Osteoblast (primary cell): ENCODE data around the gene ABI3BP. TPM values are rescaled to one million over a fixed set of nuclear protein-coding genes. Genes with fewer than 3 reads are reported as not detected.

Experiments used
- DNase-seq: peaks from one replicate; pipeline ENCODE4 v3.0.0; 2011; ENCODE audit warnings: low spot score, mixed read lengths; ENCODE audit not compliant: insufficient read length; ENCODE audit errors: missing footprints
- H2AFZ ChIP-seq: 2 replicates; pipeline ENCODE4 v1.6.0; 2011; ENCODE audit warnings: mild to moderate bottlenecking, low read length
- H3K27ac ChIP-seq: 2 replicates; pipeline ENCODE4 v1.5.1; 2011; ENCODE audit warnings: mild to moderate bottlenecking, low read depth, low read length, moderate library complexity
- H3K27me3 ChIP-seq: 2 replicates; pipeline ENCODE4 v1.6.0; 2012; ENCODE audit warnings: mild to moderate bottlenecking, control low read depth, inconsistent platforms, low read length, moderate library complexity; ENCODE audit not compliant: insufficient read depth
- H3K36me3 ChIP-seq: 2 replicates; pipeline ENCODE4 v1.5.1; 2011; ENCODE audit warnings: mild to moderate bottlenecking, low read length, control low read depth, moderate library complexity; ENCODE audit not compliant: insufficient read depth
- H3K4me1 ChIP-seq: 2 replicates; pipeline ENCODE4 v1.5.1; 2011; ENCODE audit warnings: mild to moderate bottlenecking, low read length, control low read depth, moderate library complexity; ENCODE audit not compliant: insufficient read depth
- H3K4me2 ChIP-seq: 2 replicates; pipeline ENCODE4 v1.6.0; 2011; ENCODE audit warnings: mild to moderate bottlenecking, low read length; ENCODE audit not compliant: insufficient read depth
- H3K4me3 ChIP-seq: fragments of 200-600 bp; sonication (generic); 3 replicates; pipeline ENCODE4 v1.5.1; 2012; ENCODE audit warnings: mild to moderate bottlenecking, low read length, inconsistent platforms; ENCODE audit not compliant: insufficient read depth
- H3K79me2 ChIP-seq: 2 replicates; pipeline ENCODE4 v1.6.0; 2012; ENCODE audit warnings: mild to moderate bottlenecking, low read length, control low read depth, inconsistent platforms; ENCODE audit not compliant: insufficient read depth
- H3K9me3 ChIP-seq: 2 replicates; pipeline ENCODE4 v1.5.1; 2011; ENCODE audit warnings: low read depth, low read length, control low read depth
- H4K20me1 ChIP-seq: 2 replicates; pipeline ENCODE4 v1.6.0; 2012; ENCODE audit warnings: mild to moderate bottlenecking, low read length, control low read depth; ENCODE audit not compliant: insufficient read depth
- total RNA-seq: library from RNA; depleted of rRNA; stranded (reverse); fragments of >200 nt; gene quantifications from 2 replicates; pipeline ENCODE4 v1.2.3, GENCODE V29; 2012
- TF ChIP-seq, protein P1 (sequence below): IDR thresholded peaks from 2 replicates; pipeline ENCODE4 v1.5.1; 2011; ENCODE audit warnings: mild to moderate bottlenecking, low read depth, low read length, moderate library complexity; ENCODE audit errors: extremely low read depth

Gene ABI3BP
- total RNA-seq, 1 donor, result 130 TPM

DNA sequence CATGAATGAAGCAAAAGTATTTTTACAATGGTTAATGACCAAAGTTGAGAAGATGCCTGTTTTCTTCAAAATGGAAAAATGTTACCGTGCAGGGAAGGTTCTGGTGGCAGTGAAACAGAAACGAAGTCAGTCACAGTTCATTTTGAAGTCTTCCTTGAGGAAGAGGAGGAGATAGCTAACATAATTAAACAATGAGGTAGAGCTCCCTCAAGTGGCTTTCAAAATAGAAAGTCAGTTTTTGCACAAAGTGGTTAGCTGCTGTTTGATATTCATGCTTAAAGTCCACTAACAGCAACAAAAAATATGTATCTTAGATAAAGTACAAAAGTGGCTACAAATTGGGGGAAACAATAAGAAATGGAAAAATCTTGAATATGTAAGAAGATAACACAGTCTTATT lies 196.7 kb downstream of the ABI3BP start:
- H3K27me3 ChIP-seq, result no peaks in the 10 kb centered on the region

DNA sequence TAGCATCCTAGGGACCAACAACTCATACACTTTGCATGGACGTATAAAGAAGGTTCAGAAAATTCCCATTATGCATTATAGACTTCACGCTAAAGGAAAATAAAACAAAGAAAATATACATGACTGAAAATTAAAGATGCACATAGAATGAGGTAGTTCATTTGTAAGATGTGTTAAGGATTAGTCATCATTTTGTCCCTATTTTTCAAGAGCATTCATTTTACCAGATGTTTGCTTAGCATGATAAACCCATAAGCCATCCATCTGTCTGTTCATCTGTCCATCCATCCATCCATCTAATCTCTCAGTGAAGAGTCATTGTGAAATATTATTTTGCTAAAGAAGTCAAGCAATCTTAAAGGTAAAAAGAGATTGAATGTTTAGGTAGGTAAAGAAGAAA lies 203.6 kb downstream of the ABI3BP start:
- no peak overlapping the region for H3K4me2 ChIP-seq
- no peak overlapping the region for H3K27ac ChIP-seq
- peaks cover 58% of the 10 kb centered on the region for H3K36me3 ChIP-seq
- H3K27me3 ChIP-seq, result no peaks in the 10 kb centered on the region
- no peaks in the 10 kb centered on the region for H4K20me1 ChIP-seq
- no peak overlapping the region for H2AFZ ChIP-seq
- H3K79me2 ChIP-seq, result no peaks in the 10 kb centered on the region
- no peak overlapping the region for H3K4me3 ChIP-seq
- no peak for DNase-seq
- peaks cover 2% of the 10 kb centered on the region for H3K9me3 ChIP-seq
- TF ChIP-seq, protein P1, sequence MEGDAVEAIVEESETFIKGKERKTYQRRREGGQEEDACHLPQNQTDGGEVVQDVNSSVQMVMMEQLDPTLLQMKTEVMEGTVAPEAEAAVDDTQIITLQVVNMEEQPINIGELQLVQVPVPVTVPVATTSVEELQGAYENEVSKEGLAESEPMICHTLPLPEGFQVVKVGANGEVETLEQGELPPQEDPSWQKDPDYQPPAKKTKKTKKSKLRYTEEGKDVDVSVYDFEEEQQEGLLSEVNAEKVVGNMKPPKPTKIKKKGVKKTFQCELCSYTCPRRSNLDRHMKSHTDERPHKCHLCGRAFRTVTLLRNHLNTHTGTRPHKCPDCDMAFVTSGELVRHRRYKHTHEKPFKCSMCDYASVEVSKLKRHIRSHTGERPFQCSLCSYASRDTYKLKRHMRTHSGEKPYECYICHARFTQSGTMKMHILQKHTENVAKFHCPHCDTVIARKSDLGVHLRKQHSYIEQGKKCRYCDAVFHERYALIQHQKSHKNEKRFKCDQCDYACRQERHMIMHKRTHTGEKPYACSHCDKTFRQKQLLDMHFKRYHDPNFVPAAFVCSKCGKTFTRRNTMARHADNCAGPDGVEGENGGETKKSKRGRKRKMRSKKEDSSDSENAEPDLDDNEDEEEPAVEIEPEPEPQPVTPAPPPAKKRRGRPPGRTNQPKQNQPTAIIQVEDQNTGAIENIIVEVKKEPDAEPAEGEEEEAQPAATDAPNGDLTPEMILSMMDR, result no peak
- no peaks in the 10 kb centered on the region for H3K4me1 ChIP-seq

More for the DNA sequence above, 196.7 kb downstream of the ABI3BP start:
- Histone ChIP-seq H3K9me3 (no peaks in the 10 kb centered on the region), H2AFZ (peak overlapping the region; percentile 45), H3K4me1 (peaks cover 4% of the 10 kb centered on the region), H3K36me3 (peaks cover 25% of the 10 kb centered on the region), H4K20me1 (no peaks in the 10 kb centered on the region), H3K79me2 (no peaks in the 10 kb centered on the region), H3K4me3 (no peak overlapping the region), H3K4me2 (peak overlapping the region; percentile 57), H3K27ac (peak overlapping the region; percentile 10)
- no peak for DNase-seq
- TF ChIP-seq, protein P1, result peak; percentile 35

DNA sequence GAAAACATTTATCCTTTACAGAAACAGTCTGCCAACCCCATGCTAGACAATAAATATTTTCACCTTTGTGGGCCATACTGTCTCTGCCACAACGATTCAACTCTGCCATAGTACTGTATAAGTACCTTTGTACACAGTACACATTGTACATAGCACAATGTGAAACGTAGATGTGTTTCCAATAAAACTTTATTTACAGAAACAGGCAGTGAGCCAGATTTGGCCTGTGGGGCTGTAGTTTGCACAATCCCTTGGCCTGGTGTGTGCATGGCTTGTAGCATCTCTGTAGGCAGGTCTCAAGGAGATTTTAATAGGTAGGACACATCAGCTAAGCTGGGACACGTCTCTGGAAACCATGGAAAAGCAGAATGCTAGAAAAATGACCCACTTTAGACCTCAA lies 209.6 kb downstream of the ABI3BP start:
- H3K4me3 ChIP-seq, result no peak overlapping the region
- H3K79me2 ChIP-seq, result no peaks in the 10 kb centered on the region
- no peak overlapping the region for H2AFZ ChIP-seq
- H3K4me1 ChIP-seq, result peaks cover 33% of the 10 kb centered on the region
- H3K9me3 ChIP-seq, result peaks cover 2% of the 10 kb centered on the region
- H3K27me3 ChIP-seq, result no peaks in the 10 kb centered on the region
- no peak overlapping the region for H3K4me2 ChIP-seq
- TF ChIP-seq, protein P1, result no peak
- H3K27ac ChIP-seq, result peak overlapping the region; percentile 81
- no peak for DNase-seq
- no peaks in the 10 kb centered on the region for H4K20me1 ChIP-seq
- peaks cover 41% of the 10 kb centered on the region for H3K36me3 ChIP-seq

DNA sequence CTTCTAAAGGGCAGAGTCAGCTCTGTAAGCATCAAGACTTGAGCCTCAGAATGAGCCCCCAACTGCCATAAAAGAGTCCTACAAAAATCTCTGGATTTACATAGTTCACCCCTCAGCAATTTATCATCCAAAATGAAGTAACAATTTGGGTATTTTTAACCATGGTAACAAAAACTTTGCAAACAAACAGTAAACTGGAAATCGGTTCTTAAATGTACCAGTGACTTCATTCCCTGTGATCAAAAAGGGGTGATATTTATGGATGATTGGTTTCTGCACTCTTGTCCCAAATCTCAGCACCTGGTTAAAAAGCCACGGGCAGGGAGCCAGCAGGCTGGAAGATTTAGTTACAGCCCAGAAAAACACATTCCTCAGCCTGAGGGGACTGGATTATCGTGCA lies 210.3 kb downstream of the ABI3BP start:
- Histone ChIP-seq H3K4me1 (peaks cover 35% of the 10 kb centered on the region), H4K20me1 (no peaks in the 10 kb centered on the region), H3K27ac (peak overlapping the region; percentile 81), H3K79me2 (no peaks in the 10 kb centered on the region), H2AFZ (peak overlapping the region; percentile 28), H3K4me3 (no peak overlapping the region), H3K27me3 (no peaks in the 10 kb centered on the region), H3K9me3 (peaks cover 2% of the 10 kb centered on the region), H3K36me3 (peaks cover 42% of the 10 kb centered on the region), H3K4me2 (no peak overlapping the region)
- DNase-seq, result no peak
- TF ChIP-seq, protein P1, result no peak
